Suppressor macrophage (primary cell): ENCODE data around the gene GET3.
"Not testable (repeated sequence)": the region's sequence is repeated elsewhere in the genome, so short reads cannot be mapped to it uniquely, and the experiment has no call there.

Experiments used
- DNase-seq, 4 experiments: peaks; one replicate each; pipeline ENCODE4 v3.0.0-alpha.2; 2020 to 2022

Gene GET3

DNA sequence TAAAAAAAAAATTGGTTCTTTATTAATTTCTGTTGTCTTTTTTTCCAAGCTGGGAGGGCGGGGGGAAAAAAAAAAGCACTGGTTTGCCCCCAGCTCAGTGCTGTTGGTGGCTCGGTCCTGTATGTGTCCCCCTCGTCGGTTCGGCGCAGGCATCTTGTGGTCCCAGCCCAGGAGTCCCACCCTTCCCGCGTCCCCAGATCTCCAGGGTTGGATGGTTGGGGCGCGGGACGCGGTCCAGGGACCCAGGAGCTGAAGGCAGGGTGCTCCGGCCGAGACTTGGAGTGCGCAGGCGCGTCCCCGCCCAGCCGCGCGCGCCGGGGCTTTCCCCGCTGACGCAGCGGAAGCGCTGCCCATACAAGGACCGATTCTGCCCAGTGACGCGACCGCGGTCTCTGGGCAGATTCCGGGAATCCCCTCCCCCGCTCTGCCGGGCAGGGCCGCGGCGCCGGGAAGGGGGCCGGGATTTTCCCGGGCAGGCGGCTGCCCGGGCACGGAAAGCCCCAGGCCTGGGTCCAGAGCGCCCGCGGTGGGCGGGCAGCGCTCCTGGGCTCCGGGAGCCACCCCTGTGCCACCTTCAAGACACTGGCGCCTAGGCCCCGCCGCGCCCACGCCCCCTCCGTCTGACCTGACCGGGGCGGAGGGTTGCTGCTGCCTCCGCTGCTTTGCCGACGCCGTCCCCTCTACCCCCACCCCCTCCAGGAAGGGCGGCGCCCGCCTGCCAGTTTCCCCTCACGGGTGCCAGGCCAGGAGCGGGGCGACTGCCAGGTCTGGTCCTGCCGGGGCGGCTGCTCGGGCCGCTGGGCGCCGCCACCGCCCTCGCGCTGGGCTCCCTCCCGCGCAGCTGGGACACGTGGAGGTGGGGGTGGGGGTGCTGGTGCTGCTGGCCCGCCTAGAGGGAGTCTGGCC, 56.2 kb downstream of the GET3 start:
- DNase-seq: peak; percentile 95 to 98 (median 96)

GRCh38 chr19:12794196-12794941, 57.1 kb downstream of the GET3 start:
- peak; percentile 48 to 64 (median 58) for DNase-seq

GRCh38 chr19:12794971-12795381, 57.7 kb downstream of the GET3 start:
- peak; percentile 30 to 57 (median 47) for DNase-seq

DNA sequence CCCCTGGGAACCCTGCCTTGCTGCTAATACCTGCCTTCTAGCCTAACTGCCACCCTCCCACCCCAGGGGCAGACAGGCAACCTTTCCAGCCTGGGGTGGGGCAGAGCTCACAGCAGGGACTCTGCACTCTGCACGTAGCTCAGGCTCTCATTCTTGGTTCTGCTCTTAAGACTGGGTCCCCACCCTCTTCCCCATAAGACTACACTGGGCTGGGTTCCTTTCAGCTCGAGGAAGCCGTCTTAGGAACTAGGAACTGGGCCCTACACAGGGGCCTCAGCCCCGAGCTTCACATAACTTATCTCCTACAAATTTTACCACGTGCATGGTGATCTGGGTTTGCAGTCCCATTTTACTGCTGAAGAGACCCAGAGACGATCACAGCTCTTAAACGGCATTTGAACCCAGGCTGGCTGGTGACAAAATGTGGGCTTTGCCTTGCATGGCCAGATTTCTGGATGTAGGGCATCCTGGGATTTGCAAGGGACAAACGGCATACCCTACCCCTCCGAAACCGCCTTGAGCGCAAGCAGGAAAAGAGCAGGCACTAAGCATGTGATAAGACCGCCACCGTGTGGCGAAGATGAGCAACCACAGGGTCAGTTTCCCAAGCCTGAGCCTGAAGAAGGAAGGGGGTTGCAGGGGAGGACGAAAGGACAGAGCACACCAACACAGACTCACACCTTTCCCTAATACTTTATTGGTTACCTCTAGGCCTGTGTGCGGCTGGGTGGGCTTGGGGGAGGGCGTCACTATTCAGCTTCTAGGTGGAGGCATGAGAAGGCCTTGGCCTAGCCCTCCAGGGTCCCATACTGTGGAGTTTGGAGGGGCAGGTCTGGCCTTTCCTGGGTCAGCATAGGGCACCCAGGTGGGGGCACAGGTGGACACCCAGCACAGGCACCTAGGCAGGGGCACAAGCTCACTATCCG, 59.1 kb downstream of the GET3 start:
- DNase-seq: peak; percentile 89 to 90 (median 89)

GRCh38 chr19:12797141-12797587, 59.9 kb downstream of the GET3 start:
- no peak for DNase-seq

GRCh38 chr19:12797607-12798006, 60.3 kb downstream of the GET3 start:
- DNase-seq: not testable (repeated sequence)
